Duodenal mucosa (tissue), 2 donors: ENCODE data around the gene KRT33A.

ENCODE experiments used
- H3K27ac ChIP-seq: one replicate; pipeline ENCODE4 v1.7.0; 2013; ENCODE audit warnings: low read depth, low read length
- H3K27me3 ChIP-seq, 2 donors: one replicate each; pipeline ENCODE4 v1.7.0; 2013; ENCODE audit warnings: low read length in 2 of 2, control low read depth in 1 of 2; ENCODE audit not compliant: insufficient read depth in 2 of 2, control insufficient read depth in 1 of 2
- H3K36me3 ChIP-seq, 2 donors: one replicate each; pipeline ENCODE4 v1.7.0; 2013; ENCODE audit warnings: low read length in 2 of 2, control low read depth in 1 of 2; ENCODE audit not compliant: insufficient read depth in 2 of 2, control insufficient read depth in 1 of 2
- H3K4me1 ChIP-seq, 2 donors: one replicate each; pipeline ENCODE4 v1.7.0; 2013; ENCODE audit warnings: low read length in 2 of 2, control low read depth in 1 of 2; ENCODE audit not compliant: insufficient read depth in 2 of 2, control insufficient read depth in 1 of 2
- H3K4me3 ChIP-seq, 2 donors: one replicate each; pipeline ENCODE4 v1.7.0; 2013; ENCODE audit warnings: low read length in 2 of 2, low read depth in 1 of 2
- H3K9ac ChIP-seq, 2 donors: one replicate each; pipeline ENCODE4 v1.7.0; 2013; ENCODE audit warnings: low read length in 2 of 2, low read depth in 1 of 2
- H3K9me3 ChIP-seq, 2 donors: one replicate each; pipeline ENCODE4 v1.7.0; 2013; ENCODE audit warnings: low read length in 2 of 2, control low read depth in 1 of 2; ENCODE audit not compliant: control insufficient read depth in 1 of 2

Gene KRT33A

GRCh38 chr17:41333098-41333497 is 17.5 kb downstream of the KRT33A start:
- Histone ChIP-seq H3K4me3 (no peak overlapping the region), H3K27me3 (peaks cover 0 to 12% of the 10 kb centered on the region in 2 donors), H3K4me1 (no peaks in the 10 kb centered on the region), H3K27ac (no peak overlapping the region), H3K9ac (no peak overlapping the region), H3K36me3 (no peaks in the 10 kb centered on the region), H3K9me3 (no peaks in the 10 kb centered on the region)

DNA sequence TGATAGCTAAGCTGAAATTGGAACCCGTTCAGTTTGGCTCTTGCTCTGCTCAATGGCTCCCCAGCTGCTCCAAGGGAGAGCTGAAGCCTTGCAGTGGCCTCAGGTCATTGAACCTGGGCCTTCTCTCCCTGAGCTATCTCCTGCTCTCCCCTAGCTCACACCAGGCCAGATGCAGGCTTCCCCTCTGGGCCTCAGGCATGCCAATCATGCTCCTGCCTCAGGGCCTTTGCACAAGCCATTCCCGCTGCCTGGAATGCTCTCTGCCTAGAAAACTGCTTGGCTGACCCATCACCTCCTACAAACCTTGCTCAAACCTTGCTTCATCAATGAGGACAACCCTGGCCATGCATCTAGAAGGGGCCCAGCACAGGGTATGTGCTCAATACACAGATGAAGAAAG is 18.4 kb downstream of the KRT33A start:
- Histone ChIP-seq H3K27ac (no peak overlapping the region), H3K4me1 (no peaks in the 10 kb centered on the region), H3K27me3 (peaks cover 0 to 11% of the 10 kb centered on the region in 2 donors), H3K9ac (no peak overlapping the region), H3K4me3 (no peak overlapping the region), H3K36me3 (no peaks in the 10 kb centered on the region), H3K9me3 (no peaks in the 10 kb centered on the region)

DNA sequence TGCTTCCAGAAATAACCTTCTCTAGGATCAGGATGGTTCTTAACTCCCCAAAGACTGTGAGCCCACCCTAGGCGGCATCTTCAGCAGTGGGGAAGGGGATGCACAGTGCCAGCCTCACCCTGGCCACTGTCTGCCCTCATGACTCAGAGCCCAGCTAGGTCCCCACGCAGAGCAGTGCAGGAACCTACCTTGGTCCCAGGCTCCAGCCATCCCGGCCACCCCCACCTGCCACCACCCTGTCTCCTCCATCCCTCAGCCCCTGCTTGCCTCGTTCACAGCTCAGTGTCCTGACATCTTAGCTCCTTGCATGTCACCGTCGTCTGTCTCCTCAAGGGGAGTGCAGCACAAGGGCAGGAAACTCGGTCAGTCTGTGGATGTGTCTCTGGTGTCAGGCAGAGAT is 19.0 kb downstream of the KRT33A start:
- Histone ChIP-seq H3K9me3 (no peaks in the 10 kb centered on the region), H3K9ac (no peak overlapping the region), H3K27ac (no peak overlapping the region), H3K36me3 (no peaks in the 10 kb centered on the region), H3K27me3 (peaks cover 0 to 10% of the 10 kb centered on the region in 2 donors), H3K4me1 (no peaks in the 10 kb centered on the region), H3K4me3 (no peak overlapping the region)

DNA sequence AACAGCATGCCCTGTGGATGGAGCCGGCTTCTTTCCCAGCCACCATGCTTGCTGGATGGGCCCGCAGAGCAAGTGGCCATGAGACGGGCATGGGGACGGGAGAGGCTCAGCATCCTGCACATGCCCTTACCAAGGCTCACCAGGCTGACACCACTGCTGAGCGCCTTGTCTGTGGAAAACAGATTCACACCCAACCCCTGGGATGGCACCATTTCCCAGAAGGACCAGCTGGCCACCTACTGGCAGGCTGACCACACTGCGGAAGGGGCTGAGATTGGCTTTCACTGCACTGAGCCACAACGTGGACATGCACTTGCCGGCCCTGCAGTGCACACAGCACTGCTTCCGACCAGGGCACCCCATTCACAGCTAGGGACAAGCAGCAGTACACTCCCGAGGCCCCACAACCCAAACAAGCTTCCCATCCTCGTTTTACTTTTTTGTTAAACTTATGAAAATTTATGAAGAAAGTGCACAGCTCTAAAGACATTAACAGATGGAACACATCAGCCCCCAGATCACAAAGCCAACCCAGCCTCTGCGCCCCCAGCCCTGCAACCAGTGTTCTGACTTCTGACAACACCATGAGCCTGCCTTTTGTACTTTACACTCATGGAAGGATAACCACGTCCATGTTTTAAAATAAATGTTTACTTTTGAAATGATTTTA is 21.2 kb downstream of the KRT33A start:
- H3K9me3 ChIP-seq, result no peaks in the 10 kb centered on the region
- H3K9ac ChIP-seq, result no peak overlapping the region
- H3K36me3 ChIP-seq, result no peaks in the 10 kb centered on the region
- no peaks in the 10 kb centered on the region for H3K4me1 ChIP-seq
- no peak overlapping the region for H3K27ac ChIP-seq
- peaks cover 0 to 6% of the 10 kb centered on the region in 2 donors for H3K27me3 ChIP-seq
- no peak overlapping the region for H3K4me3 ChIP-seq

GRCh38 chr17:41328207-41328606 is 22.4 kb downstream of the KRT33A start:
- Histone ChIP-seq H3K36me3 (no peaks in the 10 kb centered on the region), H3K9ac (no peak overlapping the region), H3K9me3 (no peaks in the 10 kb centered on the region), H3K4me3 (no peak overlapping the region), H3K27me3 (peaks cover 0 to 3% of the 10 kb centered on the region in 2 donors), H3K4me1 (no peaks in the 10 kb centered on the region), H3K27ac (no peak overlapping the region)

DNA sequence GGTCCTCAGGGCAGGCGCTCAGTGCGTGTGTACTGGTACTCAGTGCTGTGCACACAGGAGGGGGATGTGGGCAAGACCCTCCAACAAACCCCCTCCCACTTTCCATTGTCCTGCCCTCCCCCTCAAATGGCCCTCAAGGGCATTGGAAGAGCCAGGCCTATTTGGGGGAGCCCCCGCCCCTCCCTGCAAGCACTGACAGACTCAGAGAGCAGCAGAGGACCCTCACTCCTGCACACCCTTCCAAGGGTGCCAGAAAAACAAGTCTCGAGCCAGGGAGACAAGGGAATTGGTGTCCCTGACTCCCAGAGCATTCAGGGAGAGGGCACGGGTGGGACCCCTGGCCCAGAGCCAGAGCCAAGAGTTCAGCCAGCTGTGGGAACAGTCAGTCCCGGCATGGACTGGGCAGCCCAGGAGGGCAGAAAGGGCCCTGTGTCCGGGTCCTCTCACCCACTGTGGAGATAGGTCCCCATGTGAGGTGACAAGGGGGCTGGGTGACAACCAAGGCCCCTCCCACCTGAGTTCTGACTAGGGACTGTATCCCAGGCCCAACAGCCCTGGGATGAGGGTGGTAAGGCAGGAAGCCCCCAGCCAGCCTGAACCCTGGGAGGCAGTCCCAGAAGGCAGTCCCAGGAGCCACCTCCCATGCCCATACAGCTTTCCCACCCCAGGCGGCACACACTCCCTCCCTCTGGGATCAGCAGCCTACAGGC is 23.1 kb downstream of the KRT33A start:
- no peak overlapping the region for H3K4me3 ChIP-seq
- no peak overlapping the region for H3K27ac ChIP-seq
- no peaks in the 10 kb centered on the region for H3K4me1 ChIP-seq
- H3K9ac ChIP-seq, result no peak overlapping the region
- H3K27me3 ChIP-seq, result peaks cover 0 to 3% of the 10 kb centered on the region in 2 donors
- H3K36me3 ChIP-seq, result no peaks in the 10 kb centered on the region
- no peaks in the 10 kb centered on the region for H3K9me3 ChIP-seq

GRCh38 chr17:41326173-41327145 is 24.2 kb downstream of the KRT33A start:
- Histone ChIP-seq H3K4me3 (no peak overlapping the region), H3K27ac (no peak overlapping the region), H3K4me1 (no peaks in the 10 kb centered on the region), H3K36me3 (no peaks in the 10 kb centered on the region), H3K27me3 (peaks cover 0 to 3% of the 10 kb centered on the region in 2 donors), H3K9me3 (no peaks in the 10 kb centered on the region), H3K9ac (no peak overlapping the region)

GRCh38 chr17:41325611-41326010 is 25.0 kb downstream of the KRT33A start:
- H3K9ac ChIP-seq, result no peak overlapping the region
- no peaks in the 10 kb centered on the region for H3K4me1 ChIP-seq
- no peaks in the 10 kb centered on the region for H3K36me3 ChIP-seq
- H3K9me3 ChIP-seq, result no peaks in the 10 kb centered on the region
- H3K27ac ChIP-seq, result no peak overlapping the region
- H3K4me3 ChIP-seq, result no peak overlapping the region
- H3K27me3 ChIP-seq, result no peaks in the 10 kb centered on the region

DNA sequence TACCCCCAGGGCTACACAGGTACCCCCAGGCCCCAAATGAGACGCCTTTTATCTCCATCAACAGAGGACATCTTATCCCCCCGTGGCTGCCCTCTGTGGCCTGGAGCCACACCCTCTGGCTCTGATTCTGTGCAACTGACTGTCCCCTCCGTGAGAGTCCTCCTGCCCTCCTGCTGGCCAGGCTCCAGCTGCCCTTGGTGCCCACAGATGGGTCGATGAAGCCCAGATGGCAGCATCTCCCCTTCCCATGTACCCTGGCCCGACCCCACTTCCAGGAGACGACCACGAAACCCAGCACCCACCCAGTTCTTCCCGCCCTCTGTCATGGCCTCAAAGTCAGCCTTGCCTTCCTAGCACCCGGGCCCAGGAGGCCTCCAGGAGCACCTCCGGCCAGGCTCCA is 25.5 kb downstream of the KRT33A start:
- Histone ChIP-seq H3K9me3 (no peaks in the 10 kb centered on the region), H3K27me3 (no peaks in the 10 kb centered on the region), H3K36me3 (no peaks in the 10 kb centered on the region), H3K9ac (no peak overlapping the region), H3K27ac (no peak overlapping the region), H3K4me3 (no peak overlapping the region), H3K4me1 (no peaks in the 10 kb centered on the region)
